ENCODE data around the gene SPATA31E1.
A peak's percentile ranks its signal among the peaks of the same experiment; 100 is the strongest.
"Not testable (repeated sequence)": the region's sequence is repeated elsewhere in the genome, so short reads cannot be mapped to it uniquely, and the experiment has no call there.

Gene SPATA31E1

GRCh38 chr9:87909310-87910041 lies 26.8 kb downstream of the SPATA31E1 start:
- H3K4me3 ChIP-seq (ENCODE audit: low read length): no peak overlapping the region

GRCh38 chr9:87910821-87911220 lies 28.1 kb downstream of the SPATA31E1 start:
- no peak overlapping the region for H3K4me3 ChIP-seq (ENCODE audit: low read length)
- no peak for DNase-seq (ENCODE audit: low read depth, low spot score)

More at GRCh38 chr9:87909310-87910041, 26.8 kb downstream of the SPATA31E1 start:
- DNase-seq (ENCODE audit: low read depth, low spot score): no peak

- DNase-seq (ENCODE audit: low read depth, low spot score); H3K4me3 ChIP-seq (ENCODE audit: low read length): not testable (repeated sequence)
Measured at GRCh38 chr9:87917662-87918061, 35.0 kb downstream of the SPATA31E1 start, which contains the start of gene SPATA31C1. Gene SPATA31C1 (plus strand): TSS chr9:87917962.

GRCh38 chr9:87919013-87919412 lies 36.3 kb downstream of the SPATA31E1 start:
- H3K4me3 ChIP-seq (ENCODE audit: low read length); DNase-seq (ENCODE audit: low read depth, low spot score): not testable (repeated sequence)

- DNase-seq (ENCODE audit: low read depth, low spot score); H3K4me3 ChIP-seq (ENCODE audit: low read length): not testable (repeated sequence)
Measured at GRCh38 chr9:87921561-87921960, 38.9 kb downstream of the SPATA31E1 start.

- H3K4me3 ChIP-seq (ENCODE audit: low read length): not testable (repeated sequence)
- peak; percentile 25 for DNase-seq (ENCODE audit: low read depth, low spot score)
Measured at GRCh38 chr9:87923012-87923411, 40.3 kb downstream of the SPATA31E1 start.

GRCh38 chr9:87924851-87925250 lies 42.2 kb downstream of the SPATA31E1 start:
- not testable (repeated sequence) for DNase-seq (ENCODE audit: low read depth, low spot score); H3K4me3 ChIP-seq (ENCODE audit: low read length)

GRCh38 chr9:87929152-87929551 lies 46.5 kb downstream of the SPATA31E1 start:
- not testable (repeated sequence) for DNase-seq (ENCODE audit: low read depth, low spot score); H3K4me3 ChIP-seq (ENCODE audit: low read length)

GRCh38 chr9:87934444-87934843 lies 51.8 kb downstream of the SPATA31E1 start:
- not testable (repeated sequence) for DNase-seq (ENCODE audit: low read depth, low spot score); H3K4me3 ChIP-seq (ENCODE audit: low read length)

GRCh38 chr9:87937352-87937751 lies 54.7 kb downstream of the SPATA31E1 start:
- not testable (repeated sequence) for H3K4me3 ChIP-seq (ENCODE audit: low read length); DNase-seq (ENCODE audit: low read depth, low spot score)

GRCh38 chr9:87937918-87938317 lies 55.2 kb downstream of the SPATA31E1 start:
- H3K4me3 ChIP-seq (ENCODE audit: low read length); DNase-seq (ENCODE audit: low read depth, low spot score): not testable (repeated sequence)

GRCh38 chr9:87938336-87938735 lies 55.7 kb downstream of the SPATA31E1 start:
- H3K4me3 ChIP-seq (ENCODE audit: low read length); DNase-seq (ENCODE audit: low read depth, low spot score): not testable (repeated sequence)

Data from Jurkat, Clone E6-1 (cell line).